Activated T-cell treated with anti-CD3 and anti-CD28 coated beads, Interleukin-2, amount 50 U/mL, for 4 hours (primary cell): ENCODE measurements around the gene KLRD1. TPM values are rescaled to one million over a fixed set of nuclear protein-coding genes. Genes with fewer than 3 reads are reported as not detected.
"Not testable (repeated sequence)": the region's sequence is repeated elsewhere in the genome, so short reads cannot be mapped to it uniquely, and the experiment has no call there.

Source experiments
- ATAC-seq, 2 donors: fragments of 200-7000 bp; cut with Tn5 transposase; one replicate each; pipeline ENCODE4 v1.10.0; 2021
- DNase-seq: peaks from one replicate; pipeline ENCODE4 v3.0.0-alpha.2; 2020
- H3K27me3 Mint-ChIP-seq: one replicate; pipeline ENCODE4 v1.8.0; 2021; ENCODE audit warnings: low read depth, mixed read lengths
- H3K36me3 Mint-ChIP-seq: one replicate; pipeline ENCODE4 v1.8.0; 2022; ENCODE audit warnings: mixed read lengths; ENCODE audit not compliant: insufficient read depth
- H3K4me1 Mint-ChIP-seq: one replicate; pipeline ENCODE4 v1.8.0; 2021; ENCODE audit warnings: low read depth, mixed read lengths
- H3K4me3 Mint-ChIP-seq: one replicate; pipeline ENCODE4 v1.8.0; 2021; ENCODE audit warnings: mild to moderate bottlenecking, moderate library complexity, mixed read lengths
- H3K9me3 Mint-ChIP-seq: one replicate; pipeline ENCODE4 v1.8.0; 2021; ENCODE audit warnings: mixed read lengths
- total RNA-seq, 3 donors: library from RNA; stranded (reverse); gene quantifications; one replicate each; pipeline ENCODE4 v1.2.1, GENCODE V29; 2021

KLRD1 gene
- total RNA-seq, 3 donors from 2014 or later: 6.9 to 17.7 (median 7.2) TPM

- H3K27me3 Mint-ChIP-seq: peaks cover 2% of the 10 kb centered on the region
- H3K36me3 Mint-ChIP-seq: no peaks in the 10 kb centered on the region
- DNase-seq (no peak), ATAC-seq (no peak)
- H3K9me3 Mint-ChIP-seq: no peaks in the 10 kb centered on the region
- peak overlapping the region; percentile 58 for H3K4me3 Mint-ChIP-seq
- peaks cover 44% of the 10 kb centered on the region for H3K4me1 Mint-ChIP-seq
Measured at GRCh38 chr12:10305411-10305810, 2.3 kb upstream of the KLRD1 start.

- Mint-ChIP-seq H3K9me3 (no peaks in the 10 kb centered on the region), H3K4me3 (peak overlapping the region; percentile 4), H3K36me3 (no peaks in the 10 kb centered on the region), H3K4me1 (peaks cover 2% of the 10 kb centered on the region), H3K27me3 (peaks cover 2% of the 10 kb centered on the region)
- peak in 1 of 2 donors; percentile 9 for ATAC-seq
- no peak for DNase-seq
Measured at GRCh38 chr12:10310926-10311720, 3.5 kb downstream of the KLRD1 start.

- no peak overlapping the region for H3K4me3 Mint-ChIP-seq
- DNase-seq (no peak), ATAC-seq (no peak)
- H3K27me3 Mint-ChIP-seq: no peaks in the 10 kb centered on the region
- peaks cover 4% of the 10 kb centered on the region for H3K36me3 Mint-ChIP-seq
- H3K9me3 Mint-ChIP-seq: no peaks in the 10 kb centered on the region
- peaks cover 22% of the 10 kb centered on the region for H3K4me1 Mint-ChIP-seq
Measured at GRCh38 chr12:10319388-10319787, 11.7 kb downstream of the KLRD1 start.

GRCh38 chr12:10320643-10321042, 13.0 kb downstream of the KLRD1 start:
- no peak for DNase-seq

GRCh38 chr12:10328691-10329090, 21.0 kb downstream of the KLRD1 start:
- not testable (repeated sequence) for H3K27me3 Mint-ChIP-seq, H3K36me3 Mint-ChIP-seq, DNase-seq, H3K4me1 Mint-ChIP-seq, H3K4me3 Mint-ChIP-seq
- peaks cover 11% of the 10 kb centered on the region for H3K9me3 Mint-ChIP-seq
- ATAC-seq: peak; percentile 87 to 88

More at GRCh38 chr12:10320643-10321042, 13.0 kb downstream of the KLRD1 start:
- Mint-ChIP-seq H3K4me3 (no peak overlapping the region), H3K27me3 (no peaks in the 10 kb centered on the region), H3K9me3 (no peaks in the 10 kb centered on the region), H3K4me1 (peaks cover 22% of the 10 kb centered on the region), H3K36me3 (peaks cover 4% of the 10 kb centered on the region)
- ATAC-seq: peak; percentile 78 to 87

GRCh38 chr12:10331642-10332239, 24.1 kb downstream of the KLRD1 start:
- H3K9me3 Mint-ChIP-seq: peaks cover 11% of the 10 kb centered on the region
- H3K27me3 Mint-ChIP-seq: no peaks in the 10 kb centered on the region
- H3K4me3 Mint-ChIP-seq: no peak overlapping the region
- ATAC-seq (peak in 1 of 2 donors; percentile 38), DNase-seq (no peak)
- peaks cover 4% of the 10 kb centered on the region for H3K4me1 Mint-ChIP-seq
- H3K36me3 Mint-ChIP-seq: peaks cover 5% of the 10 kb centered on the region

GRCh38 chr12:10336196-10336595, 28.5 kb downstream of the KLRD1 start:
- H3K27me3 Mint-ChIP-seq, H3K4me1 Mint-ChIP-seq, ATAC-seq, H3K4me3 Mint-ChIP-seq, H3K36me3 Mint-ChIP-seq, H3K9me3 Mint-ChIP-seq, DNase-seq: not testable (repeated sequence)

- H3K27me3 Mint-ChIP-seq, ATAC-seq, H3K36me3 Mint-ChIP-seq, H3K9me3 Mint-ChIP-seq, DNase-seq, H3K4me3 Mint-ChIP-seq, H3K4me1 Mint-ChIP-seq: not testable (repeated sequence)
Measured at GRCh38 chr12:10338470-10338869, 30.8 kb downstream of the KLRD1 start.

GRCh38 chr12:10339053-10339840, 31.6 kb downstream of the KLRD1 start:
- Mint-ChIP-seq H3K36me3 (no peaks in the 10 kb centered on the region), H3K4me1 (peaks cover 3% of the 10 kb centered on the region), H3K9me3 (no peaks in the 10 kb centered on the region), H3K4me3 (no peak overlapping the region), H3K27me3 (no peaks in the 10 kb centered on the region)
- ATAC-seq (no peak), DNase-seq (no peak)

GRCh38 chr12:10340946-10341345, 33.3 kb downstream of the KLRD1 start:
- not testable (repeated sequence) for H3K4me3 Mint-ChIP-seq, H3K36me3 Mint-ChIP-seq, DNase-seq, H3K9me3 Mint-ChIP-seq, H3K27me3 Mint-ChIP-seq, H3K4me1 Mint-ChIP-seq, ATAC-seq

GRCh38 chr12:10341892-10342509, 34.3 kb downstream of the KLRD1 start:
- H3K4me1 Mint-ChIP-seq: peaks cover 3% of the 10 kb centered on the region
- H3K27me3 Mint-ChIP-seq: no peaks in the 10 kb centered on the region
- ATAC-seq (no peak), DNase-seq (no peak)
- H3K36me3 Mint-ChIP-seq: no peaks in the 10 kb centered on the region
- no peaks in the 10 kb centered on the region for H3K9me3 Mint-ChIP-seq
- H3K4me3 Mint-ChIP-seq: no peak overlapping the region

GRCh38 chr12:10351457-10351856, 43.8 kb downstream of the KLRD1 start:
- H3K36me3 Mint-ChIP-seq, H3K4me1 Mint-ChIP-seq, DNase-seq, H3K4me3 Mint-ChIP-seq, ATAC-seq, H3K9me3 Mint-ChIP-seq: not testable (repeated sequence)
- peaks cover 13% of the 10 kb centered on the region for H3K27me3 Mint-ChIP-seq

- H3K4me3 Mint-ChIP-seq: no peak overlapping the region
- H3K9me3 Mint-ChIP-seq: peaks cover 4% of the 10 kb centered on the region
- no peaks in the 10 kb centered on the region for H3K4me1 Mint-ChIP-seq
- DNase-seq (no peak), ATAC-seq (no peak)
- peaks cover 13% of the 10 kb centered on the region for H3K27me3 Mint-ChIP-seq
- H3K36me3 Mint-ChIP-seq: peaks cover 1% of the 10 kb centered on the region
Measured at GRCh38 chr12:10354071-10354470, 46.4 kb downstream of the KLRD1 start.

GRCh38 chr12:10354502-10354901, 46.8 kb downstream of the KLRD1 start:
- H3K36me3 Mint-ChIP-seq: peaks cover 1% of the 10 kb centered on the region
- H3K4me1 Mint-ChIP-seq: no peaks in the 10 kb centered on the region
- DNase-seq: no peak
- H3K9me3 Mint-ChIP-seq: peaks cover 4% of the 10 kb centered on the region
- peaks cover 13% of the 10 kb centered on the region for H3K27me3 Mint-ChIP-seq
- ATAC-seq: no peak
- no peak overlapping the region for H3K4me3 Mint-ChIP-seq
